ENCODE results near the gene MRPS18A. TPM values are rescaled to one million over a fixed set of nuclear protein-coding genes. Genes with fewer than 3 reads are reported as not detected.

MRPS18A gene
- total and polyA plus RNA-seq, 3 donors from 2014 or later = 37.5 to 63.0 (median 48.6) TPM

- no peak for DNase-seq
- intact Hi-C loops (cut with DNase I; ENCODE audit: low total_unique reads) = no loop called here
- no peaks in the 10 kb centered on the region for H3K27me3 ChIP-seq
- H3K4me3 ChIP-seq = peak overlapping the region; percentile 54 to 63
- TF ChIP-seq POLR2A (IDR thresholded peaks at IDR 0.05) = no peak
- TF ChIP-seq, protein P1, sequence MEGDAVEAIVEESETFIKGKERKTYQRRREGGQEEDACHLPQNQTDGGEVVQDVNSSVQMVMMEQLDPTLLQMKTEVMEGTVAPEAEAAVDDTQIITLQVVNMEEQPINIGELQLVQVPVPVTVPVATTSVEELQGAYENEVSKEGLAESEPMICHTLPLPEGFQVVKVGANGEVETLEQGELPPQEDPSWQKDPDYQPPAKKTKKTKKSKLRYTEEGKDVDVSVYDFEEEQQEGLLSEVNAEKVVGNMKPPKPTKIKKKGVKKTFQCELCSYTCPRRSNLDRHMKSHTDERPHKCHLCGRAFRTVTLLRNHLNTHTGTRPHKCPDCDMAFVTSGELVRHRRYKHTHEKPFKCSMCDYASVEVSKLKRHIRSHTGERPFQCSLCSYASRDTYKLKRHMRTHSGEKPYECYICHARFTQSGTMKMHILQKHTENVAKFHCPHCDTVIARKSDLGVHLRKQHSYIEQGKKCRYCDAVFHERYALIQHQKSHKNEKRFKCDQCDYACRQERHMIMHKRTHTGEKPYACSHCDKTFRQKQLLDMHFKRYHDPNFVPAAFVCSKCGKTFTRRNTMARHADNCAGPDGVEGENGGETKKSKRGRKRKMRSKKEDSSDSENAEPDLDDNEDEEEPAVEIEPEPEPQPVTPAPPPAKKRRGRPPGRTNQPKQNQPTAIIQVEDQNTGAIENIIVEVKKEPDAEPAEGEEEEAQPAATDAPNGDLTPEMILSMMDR (IDR thresholded peaks at IDR 0.05) = no peak
- H3K9me3 ChIP-seq = no peaks in the 10 kb centered on the region
- WGBS, 2 donors = 24 to 31% methylated on average over 9 of the region's 9 CpGs
- no peaks in the 10 kb centered on the region for H3K4me1 ChIP-seq
- no peaks in the 10 kb centered on the region for H3K36me3 ChIP-seq (ENCODE audit: low read depth, missing control alignments)
- H3K27ac ChIP-seq = no peak overlapping the region
These were observed 42.0 kb downstream of the MRPS18A start for GRCh38 chr6:43645613-43645964.

- Histone ChIP-seq H3K36me3 (ENCODE audit: low read depth, missing control alignments) (no peaks in the 10 kb centered on the region), H3K9me3 (no peaks in the 10 kb centered on the region), H3K27ac (peak within 1 kb of the TSS; percentile 6 to 24), H3K27me3 (no peaks in the 10 kb centered on the region), H3K4me3 (peak within 1 kb of the TSS; percentile 54 to 63), H3K4me1 (no peaks in the 10 kb centered on the region)
- TF ChIP-seq POLR2A (IDR thresholded peaks at IDR 0.05) = no peak
- TF ChIP-seq, protein P1 (IDR thresholded peaks at IDR 0.05) = no peak
- 7 to 13% methylated on average over 22 to 49 of the region's 52 CpGs for WGBS, 2 donors
- peak; percentile 75 for DNase-seq
- intact Hi-C loops (cut with DNase I; ENCODE audit: low total_unique reads) = no loop called here
These were observed 42.5 kb downstream of the MRPS18A start, which contains the start of gene RSPH9 for GRCh38 chr6:43644940-43645612. Gene RSPH9 (plus strand): TSS chr6:43645036. CDS start chr6:43645099, 63 bp downstream.

DNA sequence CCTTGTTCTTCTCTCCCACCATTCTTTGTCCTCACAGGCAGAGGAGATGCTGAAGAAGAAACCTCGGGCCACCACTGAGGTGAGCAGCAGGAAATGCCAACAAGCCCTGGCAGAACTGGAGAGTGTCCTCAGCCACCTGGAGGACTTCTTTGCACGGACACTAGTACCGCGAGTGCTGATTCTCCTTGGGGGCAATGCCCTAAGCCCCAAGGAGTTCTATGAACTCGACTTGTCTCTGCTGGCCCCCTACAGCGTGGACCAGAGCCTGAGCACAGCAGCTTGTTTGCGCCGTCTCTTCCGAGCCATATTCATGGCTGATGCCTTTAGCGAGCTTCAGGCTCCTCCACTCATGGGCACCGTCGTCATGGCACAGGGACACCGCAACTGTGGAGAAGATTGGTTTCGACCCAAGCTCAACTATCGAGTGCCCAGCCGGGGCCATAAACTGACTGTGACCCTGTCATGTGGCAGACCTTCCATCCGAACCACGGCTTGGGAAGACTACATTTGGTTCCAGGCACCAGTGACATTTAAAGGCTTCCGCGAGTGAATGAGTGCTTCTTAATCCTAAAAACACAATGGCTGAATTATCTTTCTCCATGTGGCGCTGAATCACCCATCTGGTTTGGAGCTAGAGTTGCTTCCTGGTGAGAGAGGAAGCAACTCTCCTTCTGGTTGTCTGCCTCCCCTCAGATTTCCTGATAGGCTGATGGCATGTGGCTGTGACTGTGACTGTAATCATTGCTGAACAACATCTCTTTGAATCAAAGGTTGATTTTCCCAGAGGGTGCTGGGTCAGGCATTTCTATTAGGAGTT lies 47.4 kb downstream of the MRPS18A start:
- no peak for DNase-seq
- Histone ChIP-seq H3K27ac (no peak overlapping the region), H3K36me3 (ENCODE audit: low read depth, missing control alignments) (no peaks in the 10 kb centered on the region), H3K4me3 (no peak overlapping the region), H3K27me3 (no peaks in the 10 kb centered on the region), H3K4me1 (peaks cover 12% of the 10 kb centered on the region), H3K9me3 (no peaks in the 10 kb centered on the region)
- TF ChIP-seq, protein P1 (IDR thresholded peaks at IDR 0.05) = no peak
- TF ChIP-seq POLR2A (IDR thresholded peaks at IDR 0.05) = no peak
- 91 to 94% methylated on average over 21 of the region's 21 CpGs for WGBS, 2 donors
- intact Hi-C loops (cut with DNase I; ENCODE audit: low total_unique reads) = no loop called here

DNA sequence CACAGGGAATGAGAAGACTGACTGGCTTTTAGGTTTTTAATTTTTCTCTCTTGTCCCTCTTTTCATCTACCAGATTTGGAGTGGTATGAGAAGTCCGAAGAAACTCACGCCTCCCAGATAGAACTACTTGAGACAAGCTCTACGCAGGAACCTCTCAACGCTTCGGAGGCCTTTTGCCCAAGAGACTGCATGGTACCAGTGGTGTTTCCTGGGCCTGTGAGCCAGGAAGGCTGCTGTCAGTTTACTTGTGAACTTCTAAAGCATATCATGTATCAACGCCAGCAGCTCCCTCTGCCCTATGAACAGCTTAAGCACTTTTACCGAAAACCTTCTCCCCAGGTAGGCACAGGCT lies 51.3 kb downstream of the MRPS18A start:
- peaks cover 14% of the 10 kb centered on the region for H3K4me1 ChIP-seq
- peak overlapping the region; percentile 82 to 84 for H3K4me3 ChIP-seq
- no peaks in the 10 kb centered on the region for H3K27me3 ChIP-seq
- no peaks in the 10 kb centered on the region for H3K36me3 ChIP-seq (ENCODE audit: low read depth, missing control alignments)
- TF ChIP-seq POLR2A (IDR thresholded peaks at IDR 0.05) = no peak
- TF ChIP-seq, protein P1 (IDR thresholded peaks at IDR 0.05) = no peak
- intact Hi-C loops (cut with DNase I; ENCODE audit: low total_unique reads) = no loop called here
- 14 to 16% methylated on average over 7 of the region's 7 CpGs for WGBS, 2 donors
- peak overlapping the region; percentile 31 to 80 for H3K27ac ChIP-seq
- H3K9me3 ChIP-seq = no peaks in the 10 kb centered on the region
- no peak for DNase-seq

All from testis (tissue), 3 donors.